HL-60/S4 (cell line): ENCODE measurements around the gene PAX2.

Experiments
- in situ Hi-C: fragments of 300-500 bp; cut with MboI; formaldehyde crosslinking; loops from 2 replicates; pipeline ENCODE4 v1.14.3; 2022; ENCODE audit warnings: low sequenced_read_pairs

The PAX2 gene

GRCh38 chr10:100723770-100724530 is 21.4 kb upstream of the PAX2 start:
- in situ Hi-C loops = no loop called here

- in situ Hi-C loops = no loop called here
These were observed 20.8 kb upstream of the PAX2 start for GRCh38 chr10:100724531-100725027.

GRCh38 chr10:100725071-100725471 is 20.3 kb upstream of the PAX2 start:
- in situ Hi-C loops = no loop called here

DNA sequence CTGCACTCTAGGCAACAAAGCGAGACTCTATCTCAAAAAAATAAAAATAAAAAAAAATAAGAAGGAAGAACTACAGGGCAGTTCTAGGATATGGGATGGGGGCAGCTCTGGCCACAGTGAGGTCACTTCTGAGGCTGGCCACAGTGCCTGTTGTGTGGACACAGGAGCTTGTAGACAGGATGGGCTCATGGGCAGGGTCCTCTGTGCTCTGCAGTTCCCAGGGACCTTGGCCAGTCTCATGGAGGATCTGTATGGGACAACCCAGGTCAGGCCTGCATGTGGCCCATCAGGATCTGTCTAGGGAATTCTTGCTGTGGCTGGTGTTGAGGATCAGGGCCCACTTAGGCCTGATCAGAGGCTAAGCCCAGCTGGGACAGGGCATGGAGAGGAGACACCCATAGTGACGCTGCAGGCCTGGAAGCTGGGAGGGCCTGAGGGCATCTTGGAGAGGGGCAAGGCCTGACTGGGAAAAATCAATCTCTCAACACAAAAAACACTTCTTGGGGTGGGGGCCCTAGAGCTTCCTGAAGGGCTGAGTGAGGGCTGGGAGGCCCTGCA is 19.4 kb upstream of the PAX2 start:
- in situ Hi-C loops = no loop called here

- in situ Hi-C loops = no loop called here
These were observed 17.6 kb upstream of the PAX2 start for GRCh38 chr10:100727808-100728207.

GRCh38 chr10:100728928-100729861 is 16.2 kb upstream of the PAX2 start:
- in situ Hi-C loops = no loop called here

GRCh38 chr10:100729862-100730724 is 15.3 kb upstream of the PAX2 start:
- in situ Hi-C loops = no loop called here

- in situ Hi-C loops = no loop called here
These were observed 14.5 kb upstream of the PAX2 start for GRCh38 chr10:100730725-100731406.

- in situ Hi-C loops = no loop called here
These were observed 13.8 kb upstream of the PAX2 start for GRCh38 chr10:100731407-100732240.

- in situ Hi-C loops = no loop called here
These were observed 13.2 kb upstream of the PAX2 start for GRCh38 chr10:100732241-100732596.

DNA sequence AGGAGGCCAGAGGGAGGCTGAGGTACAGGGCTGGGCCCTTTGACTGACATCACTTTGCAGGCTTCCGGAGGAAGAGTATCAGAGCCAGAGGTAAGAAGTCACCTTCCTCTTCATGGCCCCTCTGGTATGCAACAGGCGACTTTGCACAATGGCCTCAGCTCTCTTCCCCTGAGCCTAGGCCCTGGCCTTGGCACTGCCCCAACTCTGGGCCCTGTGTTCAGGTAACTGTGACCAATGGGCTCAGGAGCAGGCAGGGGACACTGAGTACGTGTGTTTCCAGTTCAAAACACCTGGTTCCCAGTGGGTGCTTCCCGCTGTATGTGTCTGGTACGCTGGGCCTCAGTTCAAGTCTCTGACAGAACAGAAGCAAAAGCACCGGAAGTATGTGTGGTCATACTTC is 12.1 kb upstream of the PAX2 start:
- in situ Hi-C loops = no loop called here

GRCh38 chr10:100734295-100735086 is 10.9 kb upstream of the PAX2 start:
- in situ Hi-C loops = no loop called here

DNA sequence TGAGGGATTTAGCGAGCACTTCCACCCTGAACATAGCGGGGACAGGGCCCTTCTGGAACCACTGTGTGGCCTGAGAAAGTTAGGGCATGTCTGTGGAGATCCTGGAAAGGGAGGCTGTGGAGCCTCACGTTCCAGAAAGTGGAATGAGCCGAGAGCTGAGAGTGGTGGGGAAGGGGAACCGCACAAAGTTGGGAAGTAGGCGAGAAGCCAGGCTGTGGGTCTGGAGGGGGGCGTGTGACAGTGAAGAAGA is 10.4 kb upstream of the PAX2 start:
- in situ Hi-C loops = no loop called here

DNA sequence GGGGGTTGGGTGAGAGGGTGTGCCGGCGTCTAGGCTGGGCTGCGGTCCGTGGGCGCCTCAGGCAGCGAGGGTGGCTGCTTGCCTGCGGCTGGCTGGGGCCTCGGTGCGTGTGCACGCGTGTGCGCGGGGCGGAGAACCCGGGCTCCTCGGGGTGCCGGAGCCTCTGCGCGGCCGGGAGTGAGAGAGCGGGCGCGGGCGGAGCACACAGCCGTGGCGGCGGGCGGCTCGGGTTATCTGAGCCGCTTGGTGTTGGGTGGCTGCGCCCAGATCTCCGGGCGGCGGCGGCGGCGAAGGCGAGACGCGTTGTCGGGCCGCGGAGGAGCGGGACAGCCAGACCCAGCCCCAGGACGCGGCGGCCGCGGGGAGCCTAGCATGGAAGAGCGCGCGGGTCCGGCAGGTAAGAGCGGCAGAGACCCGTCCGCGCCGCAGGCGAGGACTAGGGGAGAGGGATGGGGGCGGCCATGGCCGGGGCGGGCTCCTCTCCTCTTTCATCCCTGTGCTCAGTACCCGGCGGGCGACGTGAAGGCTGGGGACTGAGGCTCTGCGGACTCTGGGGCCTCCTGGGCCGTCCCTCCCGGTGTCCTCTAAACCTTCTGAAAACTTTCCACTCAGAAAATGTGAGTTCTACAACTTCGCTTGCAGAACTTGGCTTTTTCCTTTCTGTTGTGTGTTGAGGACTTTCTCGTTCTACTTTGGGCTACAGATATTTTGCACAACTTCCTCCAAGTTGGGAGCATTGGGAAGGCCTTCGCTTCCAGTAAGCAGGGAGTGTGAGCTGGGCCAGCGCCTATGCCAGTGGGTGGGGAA is 9.8 kb upstream of the PAX2 start:
- in situ Hi-C loops = no loop called here

- in situ Hi-C loops = no loop called here
These were observed 9.1 kb upstream of the PAX2 start for GRCh38 chr10:100736144-100736808.

DNA sequence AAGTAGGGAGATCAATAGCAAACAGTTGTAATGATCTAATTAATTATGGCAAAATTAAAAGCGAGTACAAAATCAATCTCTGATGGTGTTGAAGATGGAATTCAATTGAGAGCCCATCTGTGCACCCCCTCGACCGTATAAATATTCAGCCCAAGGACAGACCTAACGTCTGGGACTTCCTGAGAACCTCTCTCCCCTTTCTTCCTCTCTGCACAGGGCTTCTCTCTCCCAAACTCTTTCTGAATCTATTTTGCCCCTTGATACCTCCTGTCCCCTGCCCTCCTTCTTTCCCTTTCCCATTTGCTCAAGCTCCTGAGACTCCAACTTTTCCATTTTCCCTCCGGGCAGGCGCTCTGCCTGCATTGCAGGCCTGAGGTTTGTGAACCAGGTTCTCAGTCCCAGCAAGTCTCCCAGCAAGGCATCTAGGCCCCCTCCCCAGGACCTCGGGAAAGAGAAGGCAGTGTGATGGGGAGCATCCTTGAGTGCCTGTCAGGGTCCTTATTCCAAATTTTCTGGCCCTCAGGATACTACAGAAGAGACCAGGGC is 8.5 kb upstream of the PAX2 start:
- in situ Hi-C loops = no loop called here
